H9 (cell line): ENCODE data around the gene DLGAP4. TPM values are rescaled to one million over a fixed set of nuclear protein-coding genes. Genes with fewer than 3 reads are reported as not detected.

Experiments
- DNase-seq: peaks from one replicate; pipeline ENCODE4 v3.0.0-alpha.2; 2017
- H2AFZ ChIP-seq: one replicate; pipeline ENCODE4 v1.6.1; 2013; ENCODE audit warnings: mild to moderate bottlenecking, low read length, control low read depth, moderate library complexity
- H2AK5ac ChIP-seq: 2 replicates; pipeline ENCODE4 v1.6.1; 2013; ENCODE audit warnings: low read length, control low read depth, mixed read lengths; ENCODE audit not compliant: insufficient read length
- H2BK120ac ChIP-seq: one replicate; pipeline ENCODE4 v1.6.1; 2013; ENCODE audit warnings: low read depth, mild to moderate bottlenecking, low read length, control low read depth, inconsistent platforms; ENCODE audit not compliant: poor library complexity, severe bottlenecking
- H2BK12ac ChIP-seq: 2 replicates; pipeline ENCODE4 v1.6.1; 2013; ENCODE audit warnings: low read length, control low read depth, mixed read lengths, low read depth; ENCODE audit not compliant: insufficient read length
- H2BK15ac ChIP-seq: 2 replicates; pipeline ENCODE4 v1.6.1; 2013; ENCODE audit warnings: low read depth, low read length, control low read depth
- H2BK20ac ChIP-seq: one replicate; pipeline ENCODE4 v1.6.1; 2013; ENCODE audit warnings: low read depth, mild to moderate bottlenecking, low read length, control low read depth, inconsistent platforms; ENCODE audit not compliant: poor library complexity, severe bottlenecking
- H2BK5ac ChIP-seq: 2 replicates; pipeline ENCODE4 v1.6.1; 2013; ENCODE audit warnings: low read length, control low read depth, mixed read lengths; ENCODE audit not compliant: insufficient read length
- H3K14ac ChIP-seq: 2 replicates; pipeline ENCODE4 v1.6.1; 2013; ENCODE audit warnings: low read length, control low read depth; ENCODE audit not compliant: insufficient read depth
- H3K18ac ChIP-seq: 2 replicates; pipeline ENCODE4 v1.6.1; 2013; ENCODE audit warnings: low read depth, mild to moderate bottlenecking, mixed read lengths, low read length, control low read depth; ENCODE audit not compliant: insufficient read length
- H3K23ac ChIP-seq: 2 replicates; pipeline ENCODE4 v1.6.1; 2013; ENCODE audit warnings: low read length, control low read depth, mixed read lengths, low read depth; ENCODE audit not compliant: insufficient read length
- H3K23me2 ChIP-seq: 2 replicates; pipeline ENCODE4 v1.6.1; 2013; ENCODE audit warnings: low read depth, mild to moderate bottlenecking, mixed read lengths, low read length, control low read depth; ENCODE audit not compliant: insufficient read length, poor library complexity, severe bottlenecking
- H3K27ac ChIP-seq: 2 replicates; pipeline ENCODE4 v1.5.1; 2013; ENCODE audit warnings: low read length, control low read depth, mixed read lengths, low read depth; ENCODE audit not compliant: insufficient read length
- H3K27me3 ChIP-seq: 2 replicates; pipeline ENCODE4 v1.6.1; 2013; ENCODE audit warnings: low read length, control low read depth, inconsistent platforms; ENCODE audit not compliant: insufficient read depth
- H3K4ac ChIP-seq: 2 replicates; pipeline ENCODE4 v1.6.1; 2013; ENCODE audit warnings: low read depth, mild to moderate bottlenecking, control low read depth, inconsistent platforms, low read length, moderate library complexity
- H3K4me1 ChIP-seq: 2 replicates; pipeline ENCODE4 v1.6.1; 2013; ENCODE audit warnings: low read length, control low read depth, inconsistent platforms; ENCODE audit not compliant: insufficient read depth
- H3K4me2 ChIP-seq: 2 replicates; pipeline ENCODE4 v1.6.1; 2013; ENCODE audit warnings: low read length, control low read depth, mixed read lengths; ENCODE audit not compliant: insufficient read length, insufficient read depth
- H3K56ac ChIP-seq: 2 replicates; pipeline ENCODE4 v1.6.1; 2013; ENCODE audit warnings: low read depth, mild to moderate bottlenecking, mixed read lengths, low read length, control low read depth; ENCODE audit not compliant: insufficient read length
- H3K79me1 ChIP-seq: 2 replicates; pipeline ENCODE4 v1.6.1; 2013; ENCODE audit warnings: low read depth, mild to moderate bottlenecking, moderate library complexity, low read length, control low read depth, inconsistent platforms; ENCODE audit not compliant: insufficient read depth, poor library complexity, severe bottlenecking
- H3K79me2 ChIP-seq: 2 replicates; pipeline ENCODE4 v1.6.1; 2013; ENCODE audit warnings: low read length, control low read depth, inconsistent platforms; ENCODE audit not compliant: insufficient read depth
- H3K9ac ChIP-seq: 2 replicates; pipeline ENCODE4 v1.6.1; 2013; ENCODE audit warnings: low read length, control low read depth, mixed read lengths; ENCODE audit not compliant: insufficient read length; ENCODE audit errors: extremely low read depth
- H3K9me3 ChIP-seq: one replicate; pipeline ENCODE4 v1.6.1; 2013; ENCODE audit warnings: low read depth, low read length, inconsistent platforms; ENCODE audit not compliant: control insufficient read depth
- H3T11ph ChIP-seq: one replicate; pipeline ENCODE4 v1.6.1; 2013; ENCODE audit warnings: mild to moderate bottlenecking, low read length, control low read depth, inconsistent platforms
- H4K20me1 ChIP-seq: one replicate; pipeline ENCODE4 v1.6.1; 2013; ENCODE audit not compliant: control insufficient read depth, insufficient read length, insufficient read depth
- H4K5ac ChIP-seq: 2 replicates; pipeline ENCODE4 v1.6.1; 2013; ENCODE audit warnings: low read depth, mild to moderate bottlenecking, mixed read lengths, low read length, control low read depth; ENCODE audit not compliant: insufficient read length
- H4K8ac ChIP-seq: replicated peaks from 2 replicates; pipeline ENCODE4 v1.6.1; 2013; ENCODE audit warnings: low read length, control low read depth, mixed read lengths, low read depth; ENCODE audit not compliant: insufficient read length
- H4K91ac ChIP-seq: 2 replicates; pipeline ENCODE4 v1.6.1; 2013; ENCODE audit warnings: low read depth, mild to moderate bottlenecking, moderate library complexity, mixed read lengths, low read length, control low read depth; ENCODE audit not compliant: insufficient read length
- H3K27ac Mint-ChIP-seq, 3 experiments: 2 replicates in 2 of 3; 3 replicates in 1 of 3; pipeline ENCODE4 v1.8.0; 2020 to 2021; ENCODE audit warnings: mixed read lengths in 3 of 3, mild to moderate bottlenecking in 1 of 3, moderate library complexity in 1 of 3
- H3K27me3 Mint-ChIP-seq: 2 replicates; pipeline ENCODE4 v1.8.0; 2021; ENCODE audit warnings: low read depth, mild to moderate bottlenecking, moderate library complexity, mixed read lengths
- H3K36me3 Mint-ChIP-seq, 3 experiments: 2 replicates in 2 of 3; 3 replicates in 1 of 3; pipeline ENCODE4 v1.8.0; 2020 to 2021; ENCODE audit warnings: low read depth in 3 of 3, mixed read lengths in 3 of 3; ENCODE audit not compliant: insufficient read depth in 1 of 3
- H3K4me1 Mint-ChIP-seq, 2 experiments: 2 replicates each; pipeline ENCODE4 v1.8.0; 2020; ENCODE audit warnings: mixed read lengths in 2 of 2
- H3K4me3 Mint-ChIP-seq, 2 experiments: 2 replicates in 1 of 2; 3 replicates in 1 of 2; pipeline ENCODE4 v1.8.0; 2020 to 2021; ENCODE audit warnings: mild to moderate bottlenecking in 2 of 2, mixed read lengths in 2 of 2, moderate library complexity in 1 of 2
- H3K9me3 Mint-ChIP-seq, 2 experiments: 2 replicates in 1 of 2; 3 replicates in 1 of 2; pipeline ENCODE4 v1.8.0; 2020; ENCODE audit warnings: mild to moderate bottlenecking in 2 of 2, mixed read lengths in 2 of 2, moderate library complexity in 1 of 2
- CTCF ChIP-seq: fragments of 200-600 bp; sonication (generic); conservative IDR thresholded peaks from 3 replicates; pipeline ENCODE4 v1.8.0; 2021; ENCODE audit warnings: antibody characterized with exemption, mild to moderate bottlenecking
- WGBS: extraction: QIAGEN DNeasy Blood & Tissue Kit; methylation state at CpG from one replicate; pipeline ENCODE4 v1.1.7; 2013; ENCODE audit warnings: missing lambda C conversion rate, low lambda C conversion rate, mixed read lengths; ENCODE audit not compliant: insufficient read length; ENCODE audit errors: extremely low coverage; 5-methylcytosine and 5-hydroxymethylcytosine counted together
- total RNA-seq: library from RNA; stranded (reverse); gene quantifications from 2 replicates; pipeline ENCODE4 v1.2.1, GENCODE V29; 2021

DLGAP4 gene
- total RNA-seq, 1 experiment from 2014 or later, result 48.0 TPM

DNA sequence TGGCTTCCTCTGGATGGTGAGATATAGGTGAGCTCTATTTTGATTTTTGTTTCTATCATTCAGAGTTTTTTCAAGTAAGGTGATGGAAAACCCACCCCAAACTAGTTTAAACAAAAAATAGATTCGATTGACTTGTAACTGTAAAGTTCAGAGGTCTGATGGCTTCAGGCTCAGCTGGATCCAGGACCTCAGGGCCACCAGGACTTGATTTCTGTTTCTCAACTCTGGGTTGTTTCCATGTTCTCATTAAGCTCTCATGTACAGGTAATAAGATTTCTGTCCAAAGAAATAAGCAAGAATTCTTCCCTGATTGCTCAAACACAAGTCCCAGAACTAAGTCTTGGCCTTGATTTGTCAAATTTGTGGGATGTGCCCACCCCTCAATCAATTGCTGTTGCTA lies 67.0 kb downstream of the DLGAP4 start:
- no peak overlapping the region for H3K4me3 Mint-ChIP-seq
- Histone ChIP-seq H4K8ac (no peak overlapping the region), H3T11ph (no peak overlapping the region), H3K23ac (no peak overlapping the region), H3K79me1 (no peaks in the 10 kb centered on the region), H3K18ac (no peak overlapping the region), H3K4me1 (0 out of 2 replicates have a peak, but pooled peaks cover 4% of the 10 kb centered on the region), H2AK5ac (no peak overlapping the region), H2BK120ac (no peak overlapping the region), H3K27me3 (no peaks in the 10 kb centered on the region), H4K91ac (no peak overlapping the region), H3K56ac (no peak overlapping the region), H3K27ac (no peak overlapping the region), H3K9ac (no peak overlapping the region), H2BK5ac (no peak overlapping the region), H3K14ac (no peak overlapping the region), H4K20me1 (no peaks in the 10 kb centered on the region), H2BK15ac (no peak overlapping the region), H3K4me2 (no peak overlapping the region), H3K9me3 (no peaks in the 10 kb centered on the region), H4K5ac (no peak overlapping the region), H3K23me2 (no peaks in the 10 kb centered on the region), H2AFZ (no peak overlapping the region), H2BK12ac (no peak overlapping the region), H2BK20ac (no peak overlapping the region), H3K4ac (no peak overlapping the region), H3K79me2 (no peaks in the 10 kb centered on the region)
- TF ChIP-seq CTCF, result no peak
- H3K4me1 Mint-ChIP-seq, result peaks cover 10 to 16% of the 10 kb centered on the region in 2 experiments
- WGBS, result no CpG with 5 or more reads among the region's 1 CpG
- H3K36me3 Mint-ChIP-seq, result no peaks in the 10 kb centered on the region; a peak in 1 of 7 replicates
- H3K9me3 Mint-ChIP-seq, result no peaks in the 10 kb centered on the region
- no peak overlapping the region for H3K27ac Mint-ChIP-seq
- H3K27me3 Mint-ChIP-seq, result no peaks in the 10 kb centered on the region; the same call in 1 of the 2 replicates
- DNase-seq, result no peak
